NOMO-1 treated with dmso at 0.1 percent for 144 hours (cell line): Measurements from ENCODE around the gene ASXL2.

Experiments used
- DNase-seq: peaks from one replicate; lab custom pipeline; 2025; ENCODE audit not compliant: unreplicated experiment; lab: John Stamatoyannopoulos, UW

ASXL2 gene

GRCh38 chr2:25698752-25699151, 179.5 kb downstream of the ASXL2 start:
- no peak for DNase-seq

GRCh38 chr2:25697559-25698341, 180.5 kb downstream of the ASXL2 start:
- DNase-seq: no peak

GRCh38 chr2:25692737-25693445, 185.4 kb downstream of the ASXL2 start:
- DNase-seq: no peak

- no peak for DNase-seq
Observed at GRCh38 chr2:25692143-25692542, 186.1 kb downstream of the ASXL2 start.

GRCh38 chr2:25690058-25690457, 188.2 kb downstream of the ASXL2 start:
- no peak for DNase-seq

DNA sequence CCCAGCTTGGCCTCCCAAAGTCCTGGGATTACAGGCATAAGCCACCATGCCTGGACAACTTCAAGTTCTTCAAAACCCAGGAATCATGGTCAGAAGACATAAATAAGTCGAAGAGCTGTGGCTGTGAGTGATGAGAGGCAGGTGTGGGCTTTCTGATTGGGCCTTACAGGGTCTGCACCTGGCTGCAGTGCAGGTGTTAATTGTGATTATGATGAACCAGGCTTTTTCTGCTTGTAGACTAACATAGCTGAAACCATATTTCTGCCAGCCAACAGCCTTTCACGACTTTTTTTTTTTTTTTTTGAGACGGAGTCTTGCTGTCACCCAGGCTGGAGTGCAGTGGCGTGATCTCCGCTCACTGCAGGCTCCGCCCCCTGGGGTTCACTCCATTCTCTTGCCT, 190.1 kb downstream of the ASXL2 start:
- no peak for DNase-seq

DNA sequence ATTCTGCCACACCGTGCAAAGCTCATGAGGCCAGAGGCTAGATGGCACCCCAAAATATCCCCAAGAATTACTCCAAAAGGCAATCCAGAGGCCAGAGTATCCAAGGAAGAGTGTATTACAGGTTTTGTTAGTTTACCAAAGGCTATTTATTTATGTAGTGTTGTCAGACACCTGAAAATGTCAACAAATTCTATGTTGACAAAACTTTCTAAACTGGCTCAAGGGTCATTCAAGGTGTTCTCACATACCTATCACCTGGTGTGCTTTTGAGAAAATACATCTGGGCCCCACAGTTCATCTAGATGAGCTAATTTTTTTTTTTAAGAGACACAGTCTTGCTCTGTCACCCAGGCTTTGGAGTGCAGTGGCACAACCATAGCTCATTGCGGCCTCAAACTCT, 192.5 kb downstream of the ASXL2 start:
- no peak for DNase-seq

GRCh38 chr2:25684577-25685473, 193.5 kb downstream of the ASXL2 start:
- no peak for DNase-seq
